Stimulated activated CD8-positive, alpha-beta memory T cell treated with anti-CD3 and anti-CD28 coated beads, Interleukin-4, amount 100 ng/mL, for 24 hours (primary cell): ENCODE results near the gene NDUFB3.
A peak's percentile ranks its signal among the peaks of the same experiment; 100 is the strongest.
"Not testable (repeated sequence)": the region's sequence is repeated elsewhere in the genome, so short reads cannot be mapped to it uniquely, and the experiment has no call there.

Source experiments
- DNase-seq: peaks from one replicate; pipeline ENCODE4 v3.0.0-alpha.2; 2020; ENCODE audit warnings: low read depth

NDUFB3 gene

DNA sequence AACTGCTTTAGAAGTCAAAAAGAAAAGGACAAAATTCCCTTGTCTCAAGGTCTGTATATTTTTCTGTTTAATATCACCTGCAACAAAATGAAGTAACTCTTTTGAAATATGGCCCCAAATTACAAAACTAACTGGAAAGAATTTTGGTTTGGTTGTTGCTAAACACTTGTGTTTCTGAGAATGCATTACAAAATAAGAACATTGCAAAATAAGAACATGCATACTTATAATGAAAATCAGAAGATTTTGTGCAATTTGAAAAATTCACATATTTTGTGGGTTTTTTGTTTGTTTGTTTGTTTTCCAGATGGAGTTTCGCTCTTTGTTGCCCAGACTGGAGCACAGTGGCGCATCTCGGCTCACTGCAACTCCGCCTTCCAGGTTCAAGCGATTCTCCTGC, 21.8 kb downstream of the NDUFB3 start:
- DNase-seq = no peak

DNA sequence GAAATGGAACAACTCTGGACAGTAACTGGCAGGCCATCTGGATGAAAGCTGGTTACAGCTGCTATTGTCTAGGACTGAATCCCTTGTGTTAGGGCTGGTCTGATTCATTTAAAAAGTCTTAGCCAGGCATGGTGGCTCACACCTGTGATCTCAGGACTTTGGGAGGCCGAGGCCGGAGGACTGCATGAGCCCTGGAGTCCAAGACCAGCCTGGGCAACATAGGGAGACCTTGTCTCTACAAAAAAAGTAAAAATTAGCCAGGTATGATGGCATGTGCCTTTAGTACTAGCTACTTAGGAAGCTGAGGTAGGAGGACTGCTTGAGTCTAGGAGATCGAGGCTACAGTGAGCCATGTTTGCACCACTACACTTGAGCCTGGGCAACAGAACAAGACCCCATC, 28.7 kb downstream of the NDUFB3 start:
- no peak for DNase-seq

DNA sequence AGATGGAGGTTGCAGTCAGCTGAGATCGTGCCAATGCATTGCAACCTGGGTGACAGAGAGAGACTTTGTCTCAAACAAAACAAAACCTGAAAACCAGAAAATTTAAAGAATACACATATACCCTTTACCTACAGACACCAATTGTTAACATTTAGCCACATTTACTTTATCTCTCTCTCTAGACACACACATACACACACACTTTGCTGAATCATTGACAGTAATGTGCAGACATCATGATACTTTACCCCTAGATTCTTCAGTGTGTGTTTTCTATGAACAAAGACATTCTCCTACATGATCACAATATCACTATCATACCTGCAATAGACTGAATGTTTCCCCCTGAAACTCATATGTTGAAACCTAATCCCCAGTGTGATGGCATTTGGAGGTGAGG, 34.0 kb downstream of the NDUFB3 start:
- DNase-seq = no peak

DNA sequence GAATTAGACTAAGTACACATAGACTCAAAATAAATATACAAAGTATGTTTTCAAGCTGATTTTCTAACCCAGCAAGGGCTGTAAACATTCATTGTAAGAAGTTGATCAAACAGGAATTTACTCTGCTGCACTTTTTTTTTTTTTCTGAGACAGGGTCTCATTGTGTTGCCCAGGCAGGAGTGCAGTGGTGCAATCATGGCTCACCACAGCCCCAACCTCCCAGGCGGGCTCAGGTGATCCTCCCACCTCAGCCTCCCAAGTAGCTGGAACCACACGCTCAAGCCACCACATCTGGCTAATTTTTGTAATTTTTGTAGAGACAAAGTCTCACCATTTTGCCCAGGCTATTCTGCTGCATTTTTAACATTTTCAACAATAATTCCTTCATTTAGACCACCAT, 35.8 kb downstream of the NDUFB3 start:
- no peak for DNase-seq

DNA sequence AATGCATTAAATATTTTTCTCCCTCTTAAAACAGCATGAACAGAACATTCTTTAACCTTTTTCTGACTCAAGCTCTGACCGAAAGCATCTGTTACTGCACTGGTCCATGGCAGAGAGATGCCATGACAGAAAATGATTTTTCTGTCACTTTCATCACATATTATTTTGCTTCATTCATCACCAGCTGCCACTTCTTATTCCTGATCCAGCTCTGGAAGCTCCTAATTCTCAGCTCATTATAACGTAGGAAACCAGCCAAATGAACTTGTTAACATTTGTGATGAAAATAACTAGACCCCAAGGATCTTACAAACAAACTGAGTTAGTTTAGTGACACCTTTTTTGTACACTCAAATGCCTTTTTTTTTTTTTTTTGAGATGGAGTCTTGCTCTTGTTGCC, 36.5 kb downstream of the NDUFB3 start:
- DNase-seq = no peak

DNA sequence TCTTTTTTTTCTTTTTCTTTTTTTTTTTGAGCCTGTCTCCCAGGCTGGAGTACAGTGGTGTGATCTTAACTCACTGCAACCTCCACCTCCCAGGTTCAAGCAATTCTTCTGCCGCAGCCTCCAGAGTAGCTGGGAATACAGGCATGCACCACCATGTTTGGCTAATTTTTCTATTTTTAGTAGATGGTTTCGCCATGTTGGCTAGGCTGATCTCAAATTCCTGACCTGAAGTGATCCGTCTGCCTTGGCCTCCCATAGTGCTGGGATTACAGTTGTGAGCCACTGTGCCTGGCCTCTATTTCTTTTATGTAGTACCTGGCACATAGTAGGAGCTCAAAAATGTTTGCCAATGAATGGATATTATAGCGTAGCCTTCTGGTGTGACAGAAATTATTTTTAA, 37.4 kb downstream of the NDUFB3 start:
- DNase-seq = no peak

DNA sequence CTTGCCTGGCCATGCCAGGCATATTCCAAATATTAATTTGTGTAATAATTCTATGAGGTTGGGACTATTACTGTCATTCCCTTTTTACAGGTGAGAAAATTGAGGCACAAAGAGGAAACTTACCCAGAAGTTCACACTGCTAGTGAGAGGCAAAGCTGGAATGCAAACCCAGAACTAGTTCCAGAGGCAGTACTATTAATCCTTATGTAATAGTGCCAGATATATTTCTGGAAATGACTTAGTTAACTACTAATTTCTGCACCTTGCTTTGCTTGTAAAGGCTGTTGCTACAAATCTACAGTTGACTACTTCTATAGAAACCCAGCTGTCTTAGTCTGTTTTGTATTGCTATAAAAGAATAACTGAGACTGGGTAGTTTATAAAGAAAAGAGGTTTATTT, 38.8 kb downstream of the NDUFB3 start:
- DNase-seq = no peak

DNA sequence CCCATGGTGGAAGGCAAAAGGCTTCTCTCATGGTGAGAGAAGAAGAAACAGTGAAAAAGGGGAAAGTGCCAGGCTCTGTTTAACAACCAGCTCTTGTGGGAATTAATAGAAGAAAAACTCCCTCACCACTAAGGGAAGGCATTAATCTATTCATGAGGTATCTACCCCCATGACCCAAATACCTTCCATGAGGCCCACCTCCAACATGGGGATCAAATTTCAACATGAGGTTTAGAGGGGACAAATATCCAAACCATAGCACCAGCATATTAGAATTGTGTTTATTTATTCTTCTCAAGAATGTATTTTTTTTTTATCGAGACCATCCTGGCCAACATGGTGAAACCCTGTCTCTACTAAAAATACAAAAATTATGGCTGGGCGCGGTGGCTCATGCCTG, 39.3 kb downstream of the NDUFB3 start:
- DNase-seq = no peak

DNA sequence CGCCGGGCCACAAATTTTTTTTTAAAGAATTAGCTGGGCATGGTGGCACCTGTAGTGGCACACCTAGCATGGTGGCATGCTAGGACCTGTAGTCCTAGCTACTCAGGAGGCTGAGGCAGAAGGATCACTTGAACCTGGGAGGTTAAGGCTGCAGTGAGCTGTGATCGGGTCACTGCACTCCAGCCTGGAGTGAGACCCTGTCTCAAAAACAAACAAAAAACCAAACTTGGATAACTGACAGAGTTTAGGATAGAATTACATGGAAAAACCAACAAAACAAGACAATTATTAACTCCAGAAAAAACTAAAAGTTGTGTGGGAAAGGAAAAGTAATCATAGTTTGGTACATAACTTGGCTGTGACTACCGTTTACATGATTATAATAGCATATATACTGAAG, 42.5 kb downstream of the NDUFB3 start:
- no peak for DNase-seq

DNA sequence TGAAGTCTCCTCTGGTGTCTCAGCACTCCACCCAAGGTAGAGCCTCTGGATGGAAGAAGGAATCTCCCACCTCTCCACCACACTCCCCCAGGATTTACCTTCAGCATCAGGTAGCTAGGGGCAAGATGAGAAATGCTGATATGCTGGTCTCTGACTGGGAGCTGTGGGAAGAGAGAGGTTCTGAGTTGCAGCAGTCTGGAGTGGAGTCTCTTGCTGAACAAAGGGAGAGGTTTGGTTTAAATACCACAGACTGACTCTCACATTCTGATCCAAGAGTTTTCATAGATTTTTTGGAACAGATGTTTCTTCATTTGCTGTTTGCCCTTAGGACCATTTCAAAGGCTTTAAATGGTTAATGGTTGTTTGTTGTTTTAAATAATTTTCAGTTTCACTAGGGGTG, 43.0 kb downstream of the NDUFB3 start:
- DNase-seq = no peak

DNA sequence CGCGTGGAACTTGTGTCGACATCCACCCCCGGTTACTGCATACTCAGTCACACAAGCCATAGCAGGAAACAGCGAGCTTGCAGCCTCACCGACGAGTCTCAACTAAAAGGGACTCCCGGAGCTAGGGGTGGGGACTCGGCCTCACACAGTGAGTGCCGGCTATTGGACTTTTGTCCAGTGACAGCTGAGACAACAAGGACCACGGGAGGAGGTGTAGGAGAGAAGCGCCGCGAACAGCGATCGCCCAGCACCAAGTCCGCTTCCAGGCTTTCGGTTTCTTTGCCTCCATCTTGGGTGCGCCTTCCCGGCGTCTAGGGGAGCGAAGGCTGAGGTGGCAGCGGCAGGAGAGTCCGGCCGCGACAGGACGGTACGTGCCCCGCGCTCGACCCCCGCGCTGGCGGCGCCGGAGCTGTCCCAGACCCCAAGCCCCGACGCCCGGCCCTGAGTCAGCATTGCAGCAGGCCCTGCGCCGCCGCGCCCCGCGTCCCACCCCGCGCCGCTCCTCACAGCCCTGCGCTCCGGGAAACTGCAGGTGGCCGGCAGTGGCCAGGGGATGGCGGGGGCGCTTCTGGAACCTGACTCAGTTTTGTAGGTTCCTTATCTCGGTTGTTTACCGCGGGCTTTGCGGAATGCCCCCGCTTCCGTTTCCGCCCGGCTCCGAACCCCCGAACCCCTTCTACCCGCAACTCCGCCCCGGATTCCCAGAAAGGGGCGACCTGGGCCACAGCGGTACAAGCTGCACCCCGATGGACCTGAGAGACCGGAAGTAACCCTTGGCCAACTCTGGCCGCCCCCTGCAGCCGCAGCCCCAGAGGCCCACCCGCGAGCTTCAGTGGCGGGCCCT, 44.5 kb downstream of the NDUFB3 start, which contains the start of gene CFLAR:
TSS of gene CFLAR (plus strand) at position 50 of the 844 bp plus-strand sequence. CDS start 13,702 bp downstream, outside the sequence.
- peak; percentile 73 for DNase-seq

DNA sequence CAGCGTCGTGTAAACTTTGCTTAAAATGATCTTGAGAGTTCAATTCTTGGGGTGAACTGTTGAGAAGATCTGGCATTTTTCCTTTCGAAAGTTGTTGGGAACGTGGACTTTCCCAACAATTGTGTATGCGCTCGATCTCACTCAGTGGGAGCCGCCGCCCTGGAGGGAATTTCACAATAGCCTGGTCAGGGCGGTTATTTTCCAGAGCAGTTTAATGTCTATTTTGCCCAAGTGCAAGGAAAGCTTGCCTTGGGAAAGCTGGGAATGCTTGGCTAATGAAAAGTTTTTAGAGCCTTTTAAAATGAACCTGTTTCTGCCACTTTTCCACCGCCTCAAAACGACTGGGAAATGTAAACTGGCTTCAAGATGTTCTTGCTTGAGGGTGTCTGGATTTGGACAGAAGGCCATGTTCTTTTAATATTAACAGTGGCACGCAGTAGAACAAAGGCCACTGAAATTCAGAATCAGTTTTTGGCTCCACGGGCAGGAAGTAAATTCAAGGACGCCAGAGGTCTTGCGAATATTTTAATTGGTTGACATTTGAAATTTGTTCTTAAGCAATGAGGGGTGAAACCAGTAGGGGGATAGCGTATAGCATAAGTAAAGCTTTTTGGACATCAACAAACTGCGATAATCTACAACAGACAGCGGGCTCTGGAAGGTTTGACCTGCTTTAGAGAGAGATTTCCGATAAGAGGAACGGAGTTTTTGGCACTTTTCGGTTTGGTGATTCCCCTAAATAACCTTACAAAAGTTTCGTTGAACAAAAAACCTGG, 45.3 kb downstream of the NDUFB3 start:
- no peak for DNase-seq

DNA sequence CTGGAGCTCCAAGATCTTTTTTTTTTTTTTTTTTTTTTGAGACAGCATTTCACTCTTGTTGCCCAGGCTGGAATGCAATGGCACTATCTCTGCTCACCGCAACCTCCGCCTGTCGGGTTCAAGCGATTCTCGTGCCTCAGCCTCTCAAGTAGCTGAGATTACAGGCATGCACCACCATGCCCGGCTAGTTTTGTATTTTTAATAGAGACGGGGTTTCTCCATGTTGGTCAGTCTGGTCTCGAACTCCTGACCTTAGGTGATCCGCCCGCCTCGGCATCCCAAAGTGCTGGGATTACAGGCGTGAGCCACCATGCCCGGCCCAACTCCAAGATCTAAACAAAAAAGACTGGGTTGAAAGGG, 45.9 kb downstream of the NDUFB3 start:
- DNase-seq = not testable (repeated sequence)

DNA sequence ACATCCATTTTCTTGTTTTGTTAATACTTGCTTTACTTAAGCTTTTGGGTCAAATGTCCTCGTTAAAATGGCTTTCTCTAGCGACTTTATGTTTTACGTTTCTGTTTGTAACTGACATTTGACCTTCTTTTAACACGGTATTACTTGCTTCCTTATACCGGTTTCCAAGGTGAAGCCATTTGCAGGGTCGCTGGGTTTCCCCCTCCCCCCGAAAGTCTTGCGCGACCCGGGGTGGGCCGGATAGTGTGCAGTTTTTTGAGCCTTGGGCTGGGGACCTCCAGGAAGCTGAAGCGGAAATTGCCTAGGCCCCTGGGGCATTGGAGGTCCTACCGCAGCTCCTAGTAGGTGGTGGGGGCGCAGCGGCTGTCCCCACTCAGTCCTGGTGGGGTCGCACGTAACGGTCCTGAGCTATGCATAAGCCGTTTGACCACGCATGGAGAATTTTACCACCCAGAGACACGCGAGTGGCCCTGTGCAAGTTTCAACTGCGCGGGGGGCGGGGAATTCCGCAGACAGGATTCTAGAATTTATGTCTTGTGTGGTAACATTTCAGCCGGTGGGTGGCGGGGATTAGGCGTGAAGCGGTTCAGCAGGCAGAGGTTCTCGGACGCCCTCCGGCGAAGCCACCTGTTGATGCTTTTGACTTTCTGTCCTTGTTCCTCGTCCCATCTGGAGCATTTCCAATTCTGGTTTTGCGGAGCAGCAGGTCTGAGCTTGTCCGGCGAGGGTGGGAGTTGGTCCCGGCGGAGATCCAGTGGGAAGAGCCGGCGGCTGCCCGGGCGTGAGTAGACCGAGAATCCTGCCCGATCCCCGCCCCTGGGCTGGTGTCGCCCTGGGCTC, 46.5 kb downstream of the NDUFB3 start:
- DNase-seq = peak; percentile 80

DNA sequence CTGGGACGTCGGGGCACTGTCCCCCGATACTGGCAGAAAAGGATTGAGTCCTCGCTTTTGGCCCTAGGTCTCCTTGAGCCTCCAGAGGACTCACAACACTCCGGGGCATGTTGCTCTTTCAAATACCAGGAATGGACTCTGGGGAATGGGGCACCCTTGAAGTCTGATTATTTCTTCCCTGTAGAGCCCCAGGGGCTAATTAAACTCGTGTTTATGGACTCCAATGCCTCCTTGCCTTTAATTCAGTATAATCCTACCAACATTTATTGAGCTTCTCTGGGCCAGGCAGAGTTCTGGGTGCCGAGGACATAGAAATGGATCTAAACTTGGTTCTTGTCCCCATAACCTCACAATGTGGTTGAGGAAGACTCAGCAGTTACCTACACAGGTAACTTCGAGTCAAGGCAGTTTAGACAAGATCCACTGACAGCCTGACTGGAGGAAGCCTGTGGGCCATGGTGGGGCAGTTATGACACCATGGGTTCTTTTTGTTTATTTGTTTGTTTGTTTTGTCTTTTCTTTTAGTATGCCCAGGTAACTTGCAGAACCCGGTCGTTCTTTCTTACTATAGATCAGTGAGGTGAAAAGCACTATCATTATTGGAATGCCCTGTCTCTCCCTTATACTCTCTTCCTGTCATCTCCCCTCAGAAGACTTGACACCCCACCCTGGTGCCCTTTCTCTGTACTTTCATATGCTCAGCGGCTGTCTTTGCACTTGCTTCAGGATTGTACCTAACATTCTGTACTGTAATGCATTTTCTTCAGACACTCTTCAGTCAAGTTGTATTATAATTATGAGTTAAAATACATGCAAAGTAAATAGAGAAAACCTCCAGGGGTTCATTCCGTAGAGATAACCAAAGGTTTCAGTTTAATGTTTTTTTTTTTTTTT, 47.4 kb downstream of the NDUFB3 start:
- no peak for DNase-seq

DNA sequence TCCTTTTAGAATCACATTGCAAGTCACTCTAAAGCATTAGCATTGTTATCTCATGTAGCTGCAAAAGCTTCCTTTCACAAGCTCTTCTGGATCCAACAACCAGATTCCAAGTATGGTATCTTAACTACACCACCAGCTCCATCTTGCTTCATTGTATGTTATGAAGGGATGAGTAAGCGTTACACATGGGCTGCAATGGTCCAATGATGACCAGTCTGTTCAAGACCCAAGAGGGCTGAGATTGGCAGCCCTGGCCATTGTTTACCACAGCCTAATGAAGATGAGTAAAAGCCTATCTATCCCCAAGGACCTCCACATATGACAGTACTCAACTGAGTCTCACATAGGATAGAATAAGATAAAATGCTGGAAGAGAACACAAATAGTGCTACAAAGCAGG, 50.5 kb downstream of the NDUFB3 start:
- no peak for DNase-seq

DNA sequence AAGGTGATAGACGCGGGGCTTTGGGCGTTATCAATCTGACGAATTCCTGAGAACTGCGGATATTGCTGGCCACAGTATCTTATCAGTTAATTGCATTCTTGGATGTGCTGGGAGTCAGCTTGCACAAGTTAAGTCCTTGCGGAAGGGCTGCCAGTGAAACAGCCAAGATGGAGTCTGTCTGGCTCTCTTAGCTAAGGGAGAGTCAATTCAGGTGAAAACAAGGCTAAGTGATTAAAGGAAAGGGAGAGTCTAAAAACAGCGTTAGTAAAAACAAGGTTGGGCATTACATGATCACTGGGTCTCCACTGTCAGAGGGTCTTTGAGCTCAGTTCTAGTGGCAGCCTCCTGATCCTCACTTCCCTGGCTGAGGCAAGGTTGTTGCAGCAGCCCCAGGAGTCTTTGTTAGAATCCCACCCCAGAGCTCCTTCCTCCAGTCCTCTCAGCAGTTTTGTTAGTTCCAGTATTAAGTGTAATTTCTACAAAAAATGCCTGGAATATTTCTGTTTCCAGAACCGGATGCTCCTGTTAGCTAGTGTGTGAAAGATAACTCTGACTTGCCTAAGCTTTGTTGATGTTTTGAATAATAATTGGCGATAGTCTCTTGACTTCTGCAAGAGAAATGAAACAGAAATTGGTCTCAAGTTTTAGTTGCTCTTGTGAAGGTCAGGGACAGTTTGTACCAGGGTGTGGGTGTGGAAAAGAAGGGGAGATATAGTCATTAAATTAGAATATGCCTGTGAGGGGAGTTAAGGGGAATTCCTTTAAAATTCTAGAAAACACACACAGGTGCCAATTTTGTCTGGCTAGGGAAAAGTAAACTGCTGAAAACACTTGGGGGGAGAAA, 54.7 kb downstream of the NDUFB3 start:
- no peak for DNase-seq

DNA sequence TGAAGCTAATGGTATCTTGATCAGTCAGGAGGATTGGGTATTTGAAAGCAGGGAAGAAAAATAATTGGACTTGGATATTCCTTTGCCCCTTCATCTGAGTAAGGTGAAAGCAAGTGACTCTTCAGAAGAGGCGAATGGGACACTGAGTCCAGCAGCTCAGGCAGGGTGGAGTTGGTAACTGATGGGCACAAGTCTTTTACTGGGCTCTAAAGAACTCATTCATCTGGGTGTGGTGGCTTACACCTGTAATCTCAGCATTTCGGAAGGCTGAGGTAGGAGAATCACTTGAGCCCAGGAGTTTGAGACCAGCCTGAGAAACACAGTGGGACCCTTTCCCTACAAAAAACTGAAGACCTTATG, 55.3 kb downstream of the NDUFB3 start:
- DNase-seq = no peak

DNA sequence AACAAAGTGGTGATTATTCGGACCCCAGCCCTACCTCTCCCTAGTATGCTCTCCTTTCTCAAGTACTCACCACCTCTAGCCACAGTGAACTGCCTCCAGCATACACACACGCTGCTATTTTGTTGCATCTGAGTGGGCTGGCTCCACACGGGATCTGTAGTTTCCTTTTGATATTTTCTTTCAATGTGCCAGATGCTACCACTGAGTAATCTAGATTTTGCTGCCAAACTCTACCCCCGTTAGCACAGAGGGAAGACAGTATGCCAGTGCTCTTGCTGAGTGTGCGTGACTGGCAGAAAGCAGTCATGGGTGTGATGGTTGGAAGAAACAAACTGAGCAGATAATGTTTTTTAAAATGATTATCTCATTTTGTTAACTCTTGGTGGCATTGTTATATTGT, 55.8 kb downstream of the NDUFB3 start:
- DNase-seq = no peak

DNA sequence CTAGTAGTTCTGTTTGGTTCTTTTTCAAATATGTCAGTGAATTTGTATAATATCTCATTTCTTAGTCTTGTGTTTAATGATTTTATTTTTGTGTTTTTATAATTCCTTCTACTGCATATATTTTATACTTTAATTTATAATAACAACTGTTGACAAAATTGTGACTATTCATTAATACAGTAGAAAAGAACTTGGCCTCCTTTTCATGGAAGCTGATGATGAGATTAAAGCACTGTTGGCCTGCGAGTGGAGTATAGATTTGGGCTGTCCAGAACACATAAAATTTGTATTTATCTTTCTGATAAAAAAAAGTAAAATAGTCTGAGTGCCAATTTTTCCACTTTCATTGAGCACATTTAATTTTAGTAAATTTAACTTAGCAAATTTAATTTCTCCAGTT, 56.2 kb downstream of the NDUFB3 start:
- no peak for DNase-seq
